ENCODE results near the gene MAMLD1.

The MAMLD1 gene

GRCh38 chrX:150529587-150529986 is 166.5 kb downstream of the MAMLD1 start:
- no peak for DNase-seq

- DNase-seq = no peak
Measured at GRCh38 chrX:150530821-150531220, 167.7 kb downstream of the MAMLD1 start.

GRCh38 chrX:150531467-150531866 is 168.3 kb downstream of the MAMLD1 start:
- DNase-seq = peak in 17 of 51 donors; percentile 2 to 53 (median 24)

- DNase-seq = no peak
Measured at GRCh38 chrX:150533863-150534262, 170.7 kb downstream of the MAMLD1 start.

GRCh38 chrX:150536455-150537116 is 173.5 kb downstream of the MAMLD1 start:
- DNase-seq = no peak

GRCh38 chrX:150537851-150538250 is 174.7 kb downstream of the MAMLD1 start:
- DNase-seq = no peak

- DNase-seq = no peak
Measured at GRCh38 chrX:150540965-150541364, 177.8 kb downstream of the MAMLD1 start.

GRCh38 chrX:150542846-150543229 is 179.7 kb downstream of the MAMLD1 start:
- no peak for DNase-seq

GRCh38 chrX:150543230-150544155 is 180.4 kb downstream of the MAMLD1 start:
- DNase-seq = no peak

GRCh38 chrX:150544222-150544787 is 181.2 kb downstream of the MAMLD1 start:
- no peak for DNase-seq

- DNase-seq = peak in 12 of 51 donors; percentile 1 to 40 (median 12)
Measured at GRCh38 chrX:150544835-150545770, 182.0 kb downstream of the MAMLD1 start.

GRCh38 chrX:150546711-150547153 is 183.6 kb downstream of the MAMLD1 start:
- peak in 3 of 51 donors; percentile 4 to 12 (median 10) for DNase-seq

- peak; percentile 7 to 87 (median 67) for DNase-seq
Measured at GRCh38 chrX:150547375-150548115, 184.4 kb downstream of the MAMLD1 start.

GRCh38 chrX:150548251-150548650 is 185.1 kb downstream of the MAMLD1 start:
- no peak for DNase-seq

- DNase-seq = no peak
Measured at GRCh38 chrX:150548684-150549083, 185.6 kb downstream of the MAMLD1 start.

GRCh38 chrX:150551963-150552362 is 188.8 kb downstream of the MAMLD1 start:
- no peak for DNase-seq

GRCh38 chrX:150558424-150558823 is 195.3 kb downstream of the MAMLD1 start:
- DNase-seq = no peak
